ENCODE data around the gene PTPN6. TPM values are rescaled to one million over a fixed set of nuclear protein-coding genes. Genes with fewer than 3 reads are reported as not detected.

PTPN6 gene
- total RNA-seq, 4 donors from 2014 or later = 11.9 to 31.5 (median 20.8) TPM

DNA sequence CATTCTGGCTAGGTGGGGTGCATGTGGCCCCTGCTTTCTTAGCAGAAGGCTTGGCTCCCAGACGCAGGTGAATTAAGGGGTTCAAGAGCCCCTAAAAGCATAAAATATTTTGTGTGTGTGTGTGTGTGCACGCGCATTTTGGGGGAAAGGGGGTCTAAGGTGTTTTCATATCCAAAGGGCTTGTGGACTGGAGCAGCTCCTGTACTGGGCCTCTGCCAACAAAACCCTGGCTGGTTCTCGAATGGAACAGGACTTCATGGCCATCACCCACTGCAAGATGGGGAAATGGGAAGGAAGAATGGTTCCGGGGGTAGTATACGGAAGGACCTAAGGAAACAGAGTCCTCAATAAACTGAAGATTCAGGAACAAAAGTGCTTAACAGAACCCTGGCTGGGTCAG, 27.3 kb upstream of the PTPN6 start:
- TF ChIP-seq, protein P1, sequence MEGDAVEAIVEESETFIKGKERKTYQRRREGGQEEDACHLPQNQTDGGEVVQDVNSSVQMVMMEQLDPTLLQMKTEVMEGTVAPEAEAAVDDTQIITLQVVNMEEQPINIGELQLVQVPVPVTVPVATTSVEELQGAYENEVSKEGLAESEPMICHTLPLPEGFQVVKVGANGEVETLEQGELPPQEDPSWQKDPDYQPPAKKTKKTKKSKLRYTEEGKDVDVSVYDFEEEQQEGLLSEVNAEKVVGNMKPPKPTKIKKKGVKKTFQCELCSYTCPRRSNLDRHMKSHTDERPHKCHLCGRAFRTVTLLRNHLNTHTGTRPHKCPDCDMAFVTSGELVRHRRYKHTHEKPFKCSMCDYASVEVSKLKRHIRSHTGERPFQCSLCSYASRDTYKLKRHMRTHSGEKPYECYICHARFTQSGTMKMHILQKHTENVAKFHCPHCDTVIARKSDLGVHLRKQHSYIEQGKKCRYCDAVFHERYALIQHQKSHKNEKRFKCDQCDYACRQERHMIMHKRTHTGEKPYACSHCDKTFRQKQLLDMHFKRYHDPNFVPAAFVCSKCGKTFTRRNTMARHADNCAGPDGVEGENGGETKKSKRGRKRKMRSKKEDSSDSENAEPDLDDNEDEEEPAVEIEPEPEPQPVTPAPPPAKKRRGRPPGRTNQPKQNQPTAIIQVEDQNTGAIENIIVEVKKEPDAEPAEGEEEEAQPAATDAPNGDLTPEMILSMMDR (IDR thresholded peaks at IDR 0.05) = no peak
- TF ChIP-seq EP300 (IDR thresholded peaks at IDR 0.05) (no peak), POLR2A (IDR thresholded peaks at IDR 0.05) (no peak)
- 51 to 52% methylated on average over 6 of the region's 6 CpGs for WGBS, 2 donors
- H3K9me3 ChIP-seq = no peaks in the 10 kb centered on the region

DNA sequence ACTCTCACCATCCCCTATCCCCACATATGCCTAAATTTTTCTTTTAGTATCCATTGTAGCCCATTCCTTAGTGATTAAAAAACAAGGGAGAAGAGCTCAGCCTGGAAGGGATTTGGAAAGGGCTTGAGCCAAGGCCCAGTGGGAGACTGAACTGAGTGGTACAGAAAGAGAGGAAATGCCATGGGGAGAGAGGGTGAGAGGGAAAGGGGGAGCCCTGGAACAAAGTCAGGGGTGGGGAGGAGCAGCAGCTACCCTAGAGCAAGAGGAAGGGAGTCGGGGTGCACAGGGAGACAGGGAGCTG, 26.0 kb upstream of the PTPN6 start:
- H3K36me3 ChIP-seq = peaks cover 0 to 30% (median 0%) of the 10 kb centered on the region in 3 donors
- no peaks in the 10 kb centered on the region for H3K9me3 ChIP-seq
- H3K4me1 ChIP-seq = peaks cover 3 to 50% (median 36%) of the 10 kb centered on the region in 4 donors
- no peaks in the 10 kb centered on the region for H3K27me3 ChIP-seq
- TF ChIP-seq POLR2A (IDR thresholded peaks at IDR 0.05) (no peak), EP300 (IDR thresholded peaks at IDR 0.05) (no peak)
- TF ChIP-seq, protein P1 (IDR thresholded peaks at IDR 0.05) = no peak
- H3K27ac ChIP-seq = peak overlapping the region; percentile 96 to 99 (median 98)
- H3K4me3 ChIP-seq = peak overlapping the region in 1 of 4 donors; percentile 96
- no peak for DNase-seq (ENCODE audit: low spot score in 2 of 2)
- WGBS, 2 donors = 0 to 13% methylated on average over 1 of the region's 1 CpG

More for the DNA sequence above, 27.3 kb upstream of the PTPN6 start:
- DNase-seq (ENCODE audit: low spot score in 2 of 2) = no peak
- no peak overlapping the region for H3K4me3 ChIP-seq
- H3K27me3 ChIP-seq = no peaks in the 10 kb centered on the region
- peak overlapping the region; percentile 96 to 99 (median 98) for H3K27ac ChIP-seq
- peaks cover 0 to 42% (median 0%) of the 10 kb centered on the region in 3 donors for H3K36me3 ChIP-seq
- peaks cover 3 to 37% (median 23%) of the 10 kb centered on the region in 4 donors for H3K4me1 ChIP-seq

DNA sequence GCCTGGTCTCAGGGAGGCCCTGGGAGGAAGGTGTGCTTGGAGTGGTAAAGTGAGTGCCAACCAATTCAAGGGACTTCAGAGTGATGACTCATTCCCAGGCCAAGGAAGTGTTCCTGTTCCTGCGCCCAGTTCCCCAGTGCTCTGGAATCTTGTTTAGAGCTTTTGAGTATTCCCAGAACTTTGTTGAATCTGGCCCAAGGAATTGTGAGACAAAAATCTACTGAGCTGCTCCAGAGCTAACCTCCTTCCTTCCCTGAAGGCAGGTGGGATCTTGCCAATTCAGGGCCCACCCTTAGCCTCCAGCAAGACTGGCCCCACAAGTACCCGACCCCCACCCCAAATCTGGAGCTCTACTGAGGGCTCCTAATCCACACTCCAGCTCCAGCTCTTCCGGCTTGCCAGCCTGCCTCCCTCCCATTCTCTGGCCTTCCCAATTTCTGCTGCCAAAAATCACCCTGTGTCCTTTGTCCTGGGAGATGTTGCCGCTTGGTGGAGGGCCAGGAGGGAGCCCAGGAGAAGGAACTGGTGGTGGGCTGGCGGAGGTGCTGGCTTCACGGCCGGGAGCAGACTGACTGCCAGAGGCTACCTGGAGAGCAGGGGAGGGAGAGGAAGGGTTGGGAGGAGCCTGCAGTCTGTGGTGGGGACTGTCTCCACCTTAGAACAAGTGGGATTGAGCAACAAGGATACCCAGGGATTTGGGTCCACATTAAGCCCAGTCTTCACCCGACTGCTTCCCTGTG, 25.4 kb upstream of the PTPN6 start:
- TF ChIP-seq POLR2A (IDR thresholded peaks at IDR 0.05) (peak in 1 of 2 donors; percentile 43), EP300 (IDR thresholded peaks at IDR 0.05) (peak in 1 of 2 donors; percentile 79)
- TF ChIP-seq, protein P1 (IDR thresholded peaks at IDR 0.05) = peak in 2 of 5 experiments; percentile 37 to 45
- peak; percentile 52 to 72 for DNase-seq (ENCODE audit: low spot score in 2 of 2)
- Histone ChIP-seq H3K4me3 (peak overlapping the region; percentile 55 to 96 (median 88)), H3K9me3 (no peaks in the 10 kb centered on the region), H3K27ac (peak overlapping the region; percentile 96 to 99 (median 98)), H3K27me3 (no peaks in the 10 kb centered on the region), H3K4me1 (peaks cover 3 to 55% (median 38%) of the 10 kb centered on the region in 4 donors), H3K36me3 (peaks cover 0 to 26% (median 0%) of the 10 kb centered on the region in 3 donors)
- WGBS, 2 donors = 10 to 21% methylated on average over 8 of the region's 8 CpGs

DNA sequence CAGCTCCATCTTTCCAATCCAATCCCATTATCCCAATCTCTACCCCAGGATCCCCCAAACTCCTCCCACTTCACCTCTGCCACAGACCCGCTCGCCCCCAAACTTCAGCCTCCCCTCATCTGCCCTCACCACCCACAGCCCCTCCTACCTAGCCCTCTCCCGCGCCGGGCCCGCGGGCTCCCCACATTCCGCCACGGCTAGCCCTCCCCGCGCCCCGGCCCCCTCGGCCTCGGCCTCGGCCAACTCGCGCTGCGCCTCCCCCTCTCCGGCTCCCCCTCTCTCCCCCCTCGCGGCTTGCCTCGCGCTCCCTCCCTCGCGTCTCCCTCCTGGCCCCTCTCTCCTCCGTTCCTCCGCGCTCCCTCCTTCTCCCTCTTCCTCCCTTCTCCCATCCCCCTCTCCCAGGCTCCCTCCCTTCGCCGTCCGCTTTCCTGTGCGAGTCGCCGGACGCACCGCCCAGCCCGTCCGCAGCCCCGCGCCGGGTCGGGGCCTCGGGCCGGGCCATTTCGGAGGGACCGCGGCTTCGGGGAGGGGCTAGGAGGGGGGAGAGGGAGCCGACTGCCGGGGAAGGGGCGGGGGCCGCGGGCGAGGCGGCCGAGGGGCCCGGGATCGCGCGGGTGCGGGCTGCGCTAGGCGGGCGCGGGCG, 23.7 kb upstream of the PTPN6 start, which contains the start of gene ATN1:
Gene ATN1 (plus strand): TSS at position 581 of the 643 bp plus-strand sequence. CDS start 6,043 bp downstream, outside the sequence.
- Histone ChIP-seq H3K27ac (peak within 1 kb of the TSS; percentile 96 to 99 (median 98)), H3K4me3 (peak within 1 kb of the TSS; percentile 78 to 96 (median 88)), H3K27me3 (no peaks in the 10 kb centered on the region), H3K4me1 (peaks cover 3 to 73% (median 46%) of the 10 kb centered on the region in 4 donors), H3K36me3 (peaks cover 0 to 8% (median 0%) of the 10 kb centered on the region in 3 donors), H3K9me3 (no peaks in the 10 kb centered on the region)
- peak; percentile 66 to 78 for DNase-seq (ENCODE audit: low spot score in 2 of 2)
- 1% methylated on average over 42 to 47 of the region's 66 CpGs for WGBS, 2 donors
- peak in 1 of 2 donors; percentile 70 for TF ChIP-seq POLR2A (IDR thresholded peaks at IDR 0.05)
- TF ChIP-seq, protein P1 (IDR thresholded peaks at IDR 0.05) = peak in 1 of 5 experiments; percentile 10
- TF ChIP-seq EP300 (IDR thresholded peaks at IDR 0.05) = peak in 1 of 2 donors; percentile 90

Data from tibial nerve (tissue), 4 donors.